B cell (primary cell): ENCODE measurements around the gene VAPB. TPM values are rescaled to one million over a fixed set of nuclear protein-coding genes. Genes with fewer than 3 reads are reported as not detected.

ENCODE experiments used
- ATAC-seq: fragments of 200-7000 bp; cut with Tn5 transposase; one replicate; pipeline ENCODE4 v1.10.0; 2021; ENCODE audit warnings: low read depth, mild to moderate bottlenecking, moderate number of reproducible peaks, moderate library complexity
- CTCF ChIA-PET: fragments of 350-600 bp; sonication (Branson Sonifier 250); formaldehyde crosslinking; loops from one replicate; lab custom pipeline; 2021; ENCODE audit warnings: antibody characterized with exemption, inconsistent platforms; lab: Charles Lee
- POLR2A ChIA-PET: fragments of 350-600 bp; sonication (Branson Sonifier 250); formaldehyde crosslinking; loops from one replicate; lab custom pipeline; 2021; ENCODE audit warnings: antibody characterized with exemption; lab: Charles Lee
- DNase-seq: peaks from one replicate; pipeline ENCODE4 v3.0.0; 2013
- H2AFZ ChIP-seq: 2 replicates; pipeline ENCODE4 v1.6.1; 2012; ENCODE audit warnings: mild to moderate bottlenecking, low read depth, low read length; ENCODE audit not compliant: insufficient read depth, poor library complexity, severe bottlenecking
- H3K27ac ChIP-seq, 2 donors: 1 replicate in 1 of 2; 2 replicates in 1 of 2; pipeline ENCODE4 v1.5.1; 2012 to 2013; ENCODE audit warnings: low read length in 2 of 2, mild to moderate bottlenecking in 2 of 2, moderate library complexity in 1 of 2
- H3K27me3 ChIP-seq, 4 experiments: fragments of 200-600 bp in 1 of 4; sonication (generic) in 1 of 4; replicated peaks in 1 of 4; 1 replicate in 2 of 4; 2 replicates in 2 of 4; pipeline versions ENCODE4 v1.6.1 to v1.7.0; 2013 to 2016; ENCODE audit warnings: low read length in 3 of 4, mild to moderate bottlenecking in 2 of 4, mixed read lengths in 1 of 4, moderate library complexity in 1 of 4; ENCODE audit not compliant: insufficient read depth in 4 of 4, control insufficient read depth in 3 of 4; ENCODE audit errors: control extremely low read depth in 1 of 4
- H3K36me3 ChIP-seq, 2 experiments: replicated peaks in 1 of 2; 1 replicate in 1 of 2; 2 replicates in 1 of 2; pipeline versions ENCODE4 v1.6.1 to v1.7.1; 2013; ENCODE audit warnings: low read length in 1 of 2; ENCODE audit not compliant: insufficient read depth in 2 of 2, control insufficient read depth in 1 of 2; ENCODE audit errors: control extremely low read depth in 1 of 2, extremely low read depth in 1 of 2
- H3K4me1 ChIP-seq, 2 donors: fragments of 200-600 bp in 1 of 2; sonication (generic) in 1 of 2; 1 replicate in 1 of 2; 2 replicates in 1 of 2; pipeline versions ENCODE4 v1.5.1 to v1.6.1; 2013 to 2017; ENCODE audit warnings: low read length in 2 of 2; ENCODE audit not compliant: control insufficient read depth in 2 of 2, insufficient read depth in 2 of 2
- H3K4me2 ChIP-seq: replicated peaks from 2 replicates; pipeline ENCODE3; 2012; ENCODE audit warnings: mild to moderate bottlenecking, low read depth, low read length; ENCODE audit not compliant: poor library complexity, severe bottlenecking
- H3K4me3 ChIP-seq, 5 experiments: fragments of 200-600 bp in 1 of 5; sonication (generic) in 1 of 5; 1 replicate in 3 of 5; 2 replicates in 2 of 5; pipeline versions ENCODE4 v1.5.1 to v1.7.0; 2011 to 2016; ENCODE audit warnings: low read length in 4 of 5, mild to moderate bottlenecking in 4 of 5, low read depth in 2 of 5, control low read depth in 1 of 5, moderate library complexity in 1 of 5; ENCODE audit not compliant: insufficient read depth in 1 of 5; ENCODE audit errors: control extremely low read depth in 1 of 5, extremely low read depth in 1 of 5
- H3K79me2 ChIP-seq: fragments of 200-600 bp; sonication (generic); one replicate; pipeline ENCODE4 v1.6.0; 2016; ENCODE audit warnings: low read length; ENCODE audit not compliant: control insufficient read depth, insufficient read depth
- H3K9ac ChIP-seq: fragments of 200-600 bp; sonication (generic); 2 replicates; pipeline ENCODE4 v1.6.1; 2017; ENCODE audit warnings: mild to moderate bottlenecking, low read length, moderate library complexity
- H3K9me3 ChIP-seq, 3 donors: one replicate each; pipeline versions ENCODE4 v1.6.1 to v1.7.1; 2013; ENCODE audit warnings: low read length in 2 of 3; ENCODE audit not compliant: control insufficient read depth in 2 of 3, insufficient read depth in 1 of 3; ENCODE audit errors: control extremely low read depth in 1 of 3
- H4K20me1 ChIP-seq: 2 replicates; pipeline ENCODE4 v1.6.0; 2012; ENCODE audit warnings: mild to moderate bottlenecking, low read length; ENCODE audit not compliant: insufficient read depth, control insufficient read depth, poor library complexity, severe bottlenecking
- H3K27ac Mint-ChIP-seq: one replicate; pipeline ENCODE4 v1.8.0; 2021; ENCODE audit warnings: mixed read lengths
- H3K27me3 Mint-ChIP-seq: one replicate; pipeline ENCODE4 v1.8.0; 2021; ENCODE audit warnings: mixed read lengths
- H3K4me1 Mint-ChIP-seq: one replicate; pipeline ENCODE4 v1.8.0; 2021; ENCODE audit warnings: mixed read lengths
- H3K4me3 Mint-ChIP-seq: one replicate; pipeline ENCODE4 v1.8.0; 2021; ENCODE audit warnings: mixed read lengths
- H3K9me3 Mint-ChIP-seq: one replicate; pipeline ENCODE4 v1.8.0; 2022; ENCODE audit warnings: mixed read lengths; ENCODE audit not compliant: insufficient read depth
- CTCF ChIP-seq: fragments of 200-600 bp; IDR thresholded peaks from one replicate; pipeline ENCODE4 v1.8.0; 2022; ENCODE audit warnings: antibody characterized with exemption, mild to moderate bottlenecking
- EZH2 ChIP-seq: IDR thresholded peaks from 2 replicates; pipeline ENCODE4 v1.6.1; 2012; ENCODE audit warnings: borderline replicate concordance, low read depth, mild to moderate bottlenecking, moderate library complexity, low read length; ENCODE audit not compliant: insufficient read depth, poor library complexity, severe bottlenecking
- whole genome bisulfite sequencing: methylation state at CpG from one replicate; pipeline ENCODE4 v1.1.5; 2013; ENCODE audit warnings: missing lambda C conversion rate; ENCODE audit not compliant: insufficient coverage; 5-methylcytosine and 5-hydroxymethylcytosine counted together
- intact Hi-C: fragments of 100-400 bp; cut with micrococcal nuclease; formaldehyde crosslinking; loops from one replicate; pipeline ENCODE4 v1.10.0; 2022
- polyA plus RNA-seq: library from polyadenylated mRNA; depleted of rRNA; stranded (reverse); fragments of >200 nt; gene quantifications from 2 replicates; pipeline ENCODE4 v1.2.3, GENCODE V29; 2012
- total RNA-seq, 2 donors: library from RNA; stranded (reverse); fragments of 120-200 nt in 1 of 2; gene quantifications; 1 replicate in 1 of 2; 2 replicates in 1 of 2; pipeline versions ENCODE4 v1.2.3 to v1.2.4, GENCODE V29; 2013 to 2022

Gene VAPB
- total and polyA plus RNA-seq, 2 donors (not counting 1 experiment from before 2014, with no cell fraction given): 19.5 to 26.4 TPM

GRCh38 chr20:58382096-58382495 lies 6.9 kb upstream of the VAPB start:
- no peak overlapping the region for H3K4me3 ChIP-seq
- no peaks in the 10 kb centered on the region for H3K4me1 ChIP-seq
- ATAC-seq (no peak), DNase-seq (no peak)
- H3K27me3 ChIP-seq: peaks cover 0 to 27% (median 12%) of the 10 kb centered on the region in 4 experiments
- no peaks in the 10 kb centered on the region for H4K20me1 ChIP-seq
- CTCF ChIA-PET: no interaction called here
- TF ChIP-seq CTCF (no peak), EZH2 (no peak)
- POLR2A ChIA-PET: no interaction called here
- no peaks in the 10 kb centered on the region for H3K36me3 ChIP-seq
- H3K9ac ChIP-seq: no peak overlapping the region
- Mint-ChIP-seq H3K4me1 (no peaks in the 10 kb centered on the region), H3K27me3 (peaks cover 44% of the 10 kb centered on the region), H3K4me3 (no peak overlapping the region), H3K27ac (no peak overlapping the region), H3K9me3 (peaks cover 8% of the 10 kb centered on the region)
- H3K79me2 ChIP-seq: no peaks in the 10 kb centered on the region
- H3K9me3 ChIP-seq: peaks cover 1 to 14% (median 3%) of the 10 kb centered on the region in 3 donors
- no peak overlapping the region for H3K27ac ChIP-seq
- no peak overlapping the region for H3K4me2 ChIP-seq
- WGBS: no CpG with 5 or more reads among the region's 4 CpGs
- intact Hi-C loops: no loop called here
- H2AFZ ChIP-seq: no peak overlapping the region

- no peak overlapping the region for H3K27ac Mint-ChIP-seq
- H3K27me3 Mint-ChIP-seq: peaks cover 27% of the 10 kb centered on the region
- intact Hi-C loops: loop anchor here (5.0 kb wide), 1 partner anchor 148 kb away; no protein-coding TSS in a partner anchor
- H4K20me1 ChIP-seq: peaks cover 2% of the 10 kb centered on the region
- peaks cover 1 to 14% (median 3%) of the 10 kb centered on the region in 3 donors for H3K9me3 ChIP-seq
- H3K36me3 ChIP-seq: no peaks in the 10 kb centered on the region
- peaks cover 4% of the 10 kb centered on the region for H3K4me1 Mint-ChIP-seq
- DNase-seq (no peak), ATAC-seq (no peak)
- no peak overlapping the region for H3K4me2 ChIP-seq
- H2AFZ ChIP-seq: no peak overlapping the region
- peaks cover 8% of the 10 kb centered on the region for H3K9me3 Mint-ChIP-seq
- peaks cover 0 to 27% (median 5%) of the 10 kb centered on the region in 4 experiments for H3K27me3 ChIP-seq
- no peak overlapping the region for H3K27ac ChIP-seq
- no peak overlapping the region for H3K4me3 ChIP-seq
- H3K79me2 ChIP-seq: peaks cover 6% of the 10 kb centered on the region
- ChIA-PET CTCF (interaction anchor here (0.6 kb wide), 1 partner anchor 1770 kb away, joined by 3 read pairs; no protein-coding TSS in a partner anchor), POLR2A (no interaction called here)
- WGBS: 93% methylated on average over 2 of the region's 5 CpGs
- H3K4me1 ChIP-seq: peaks cover 2 to 3% of the 10 kb centered on the region in 2 donors
- no peak overlapping the region for H3K9ac ChIP-seq
- no peak overlapping the region for H3K4me3 Mint-ChIP-seq
- TF ChIP-seq EZH2: no peak
- TF ChIP-seq CTCF: no peak
These were observed 4.2 kb upstream of the VAPB start for GRCh38 chr20:58384821-58385220.
